GM12892 (cell line): ENCODE measurements around the gene PDILT.

Experiments used
- POLR2A ChIP-seq: IDR thresholded peaks from 2 replicates; pipeline ENCODE4 v1.6.1; 2011; ENCODE audit warnings: low read depth, low read length, control low read depth
- POLR2AphosphoS5 ChIP-seq: IDR thresholded peaks from 2 replicates; pipeline ENCODE4 v1.6.1; 2011; ENCODE audit warnings: low read depth, low read length, control low read depth

- TF ChIP-seq POLR2A (no peak), POLR2AphosphoS5 (no peak)
Measured at GRCh38 chr16:20316715-20317114, 87.8 kb downstream of the PDILT start.
